GM19043 (cell line): ENCODE results near the gene EMILIN3.

Source experiments
- ATAC-seq: cut with Tn5 transposase; IDR thresholded peaks from one replicate; pipeline ENCODE4 v1.9.1; 2021; ENCODE audit warnings: low read depth; ENCODE audit not compliant: unreplicated experiment

EMILIN3 gene, protein sequence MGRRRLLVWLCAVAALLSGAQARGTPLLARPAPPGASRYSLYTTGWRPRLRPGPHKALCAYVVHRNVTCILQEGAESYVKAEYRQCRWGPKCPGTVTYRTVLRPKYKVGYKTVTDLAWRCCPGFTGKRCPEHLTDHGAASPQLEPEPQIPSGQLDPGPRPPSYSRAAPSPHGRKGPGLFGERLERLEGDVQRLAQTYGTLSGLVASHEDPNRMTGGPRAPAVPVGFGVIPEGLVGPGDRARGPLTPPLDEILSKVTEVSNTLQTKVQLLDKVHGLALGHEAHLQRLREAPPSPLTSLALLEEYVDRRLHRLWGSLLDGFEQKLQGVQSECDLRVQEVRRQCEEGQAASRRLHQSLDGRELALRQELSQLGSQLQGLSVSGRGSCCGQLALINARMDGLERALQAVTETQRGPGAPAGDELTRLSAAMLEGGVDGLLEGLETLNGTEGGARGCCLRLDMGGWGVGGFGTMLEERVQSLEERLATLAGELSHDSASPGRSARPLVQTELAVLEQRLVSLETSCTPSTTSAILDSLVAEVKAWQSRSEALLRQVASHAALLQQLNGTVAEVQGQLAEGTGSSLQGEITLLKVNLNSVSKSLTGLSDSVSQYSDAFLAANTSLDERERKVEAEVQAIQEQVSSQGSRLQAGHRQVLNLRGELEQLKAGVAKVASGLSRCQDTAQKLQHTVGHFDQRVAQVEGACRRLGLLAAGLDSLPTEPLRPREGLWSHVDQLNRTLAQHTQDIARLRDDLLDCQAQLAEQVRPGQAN

DNA sequence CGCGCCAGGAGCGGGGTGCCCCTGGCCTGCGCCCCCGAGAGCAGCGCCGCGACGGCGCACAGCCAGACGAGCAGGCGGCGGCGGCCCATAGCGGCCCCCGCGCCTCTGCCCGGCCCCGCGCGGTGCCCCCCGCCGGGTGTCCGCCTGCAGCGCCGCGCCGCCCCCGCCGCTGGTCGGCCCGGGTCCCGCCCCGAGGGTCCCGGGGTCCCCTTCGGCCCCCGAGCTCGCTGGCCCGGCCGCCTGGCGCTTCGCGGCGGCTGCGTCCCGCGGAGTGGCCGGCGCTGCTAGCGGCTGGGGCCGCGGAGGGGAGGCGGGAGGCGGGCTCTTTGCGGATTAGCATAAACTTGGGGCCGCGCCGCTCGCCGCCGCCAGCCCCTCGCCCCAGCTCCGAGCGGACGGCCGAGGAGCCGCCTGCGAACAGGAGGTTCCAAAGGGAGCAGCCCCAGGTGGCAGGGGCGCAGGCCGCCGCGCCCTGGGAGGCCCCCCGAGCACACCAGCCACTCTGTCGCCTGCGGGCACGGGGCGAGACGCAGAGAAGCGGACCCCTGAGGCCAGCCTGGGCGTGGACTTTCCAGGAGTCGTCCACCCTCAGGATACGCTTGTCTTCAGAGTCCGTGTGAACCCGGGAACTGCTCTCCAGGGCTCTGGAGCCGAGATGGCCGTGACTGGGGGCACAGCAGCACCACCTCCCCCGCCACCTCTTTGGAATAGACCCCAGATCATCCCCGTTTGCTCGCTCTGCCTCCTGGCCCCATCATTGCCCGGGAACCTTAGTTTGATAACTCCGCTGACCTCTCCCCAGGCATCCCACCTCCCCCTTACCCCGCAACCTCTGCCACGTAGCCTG lies at the start of gene EMILIN3:
Gene EMILIN3 (minus strand): TSS at position 273 of the 847 bp plus-strand sequence. CDS start 184 bp downstream, at position 89.
- ATAC-seq = no peak

- ATAC-seq = no peak
These were observed 48.6 kb upstream of the EMILIN3 start for GRCh38 chr20:41415191-41415590.

DNA sequence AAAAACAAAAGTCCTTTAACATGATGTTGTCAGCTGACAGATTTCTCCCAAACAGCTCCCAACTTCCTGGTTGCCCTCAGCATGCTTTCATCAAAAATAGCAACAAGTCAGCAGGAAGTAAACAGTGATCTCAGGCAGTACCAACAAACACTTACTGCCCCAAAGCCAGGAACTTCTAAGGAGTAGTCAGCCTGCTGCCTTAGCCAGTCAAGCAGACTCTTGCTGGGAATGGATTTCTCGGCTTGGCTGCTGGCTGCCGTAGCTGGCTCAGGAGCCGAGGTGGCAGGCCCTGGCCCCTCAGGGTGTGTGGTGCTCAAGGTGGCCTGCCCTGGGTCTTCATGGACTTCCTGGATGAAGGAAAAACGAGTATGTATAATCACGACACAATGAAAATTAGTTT lies 46.6 kb upstream of the EMILIN3 start:
- ATAC-seq = no peak

- no peak for ATAC-seq
These were observed 45.9 kb upstream of the EMILIN3 start for GRCh38 chr20:41412324-41413120.

GRCh38 chr20:41411391-41411847 lies 44.8 kb upstream of the EMILIN3 start:
- ATAC-seq = no peak

DNA sequence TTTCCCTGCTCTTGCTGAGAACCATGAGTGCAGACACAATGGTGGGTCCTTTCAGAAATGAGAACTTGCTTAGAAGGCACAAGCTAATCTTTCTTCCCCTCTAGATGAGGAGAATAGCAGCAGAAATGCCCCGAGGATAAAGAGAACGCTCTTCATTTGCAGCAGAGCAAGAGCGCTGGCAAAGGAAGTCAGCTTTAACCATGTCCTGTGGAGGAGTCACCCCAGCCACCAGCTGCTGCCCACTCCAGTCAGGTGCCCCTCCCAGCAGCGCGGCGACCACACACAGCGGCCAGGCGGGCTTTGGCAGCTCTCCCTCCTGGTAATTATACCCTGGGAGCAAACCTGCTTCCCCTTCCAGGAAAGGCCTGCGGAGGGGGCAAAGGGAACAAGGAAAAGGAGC lies 42.4 kb upstream of the EMILIN3 start:
- ATAC-seq = no peak

- ATAC-seq = no peak
These were observed 41.7 kb upstream of the EMILIN3 start for GRCh38 chr20:41408156-41408794.

- ATAC-seq = no peak
These were observed 41.0 kb upstream of the EMILIN3 start for GRCh38 chr20:41407607-41408006.

DNA sequence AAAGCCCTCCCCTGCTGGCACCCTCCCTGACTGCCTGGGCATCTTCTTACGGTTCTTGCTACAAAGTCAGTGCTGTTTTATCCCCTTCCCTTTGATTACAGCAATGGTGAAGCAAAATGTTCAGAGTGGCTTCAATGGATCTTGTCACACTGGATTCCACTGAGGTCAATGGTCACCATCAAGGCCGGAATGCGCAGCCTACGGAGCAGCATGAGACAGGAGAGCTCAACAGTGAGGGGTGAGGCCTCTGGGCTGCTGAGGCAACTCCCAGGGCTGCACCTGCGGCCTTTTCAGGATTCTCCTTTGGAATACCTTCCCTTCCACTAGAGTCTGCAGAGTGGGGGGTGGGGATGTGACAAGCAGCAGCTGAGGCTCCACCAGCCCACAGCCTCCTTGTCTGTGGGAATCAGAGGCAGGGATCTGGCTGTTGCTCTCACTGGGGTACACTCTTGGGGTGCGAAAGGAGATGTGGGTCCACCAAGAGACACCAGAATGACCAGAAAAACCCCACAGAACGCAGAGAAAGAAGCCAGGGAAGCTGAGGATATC lies 40.4 kb upstream of the EMILIN3 start:
- no peak for ATAC-seq

- ATAC-seq = no peak
These were observed 39.7 kb upstream of the EMILIN3 start for GRCh38 chr20:41406353-41406752.

DNA sequence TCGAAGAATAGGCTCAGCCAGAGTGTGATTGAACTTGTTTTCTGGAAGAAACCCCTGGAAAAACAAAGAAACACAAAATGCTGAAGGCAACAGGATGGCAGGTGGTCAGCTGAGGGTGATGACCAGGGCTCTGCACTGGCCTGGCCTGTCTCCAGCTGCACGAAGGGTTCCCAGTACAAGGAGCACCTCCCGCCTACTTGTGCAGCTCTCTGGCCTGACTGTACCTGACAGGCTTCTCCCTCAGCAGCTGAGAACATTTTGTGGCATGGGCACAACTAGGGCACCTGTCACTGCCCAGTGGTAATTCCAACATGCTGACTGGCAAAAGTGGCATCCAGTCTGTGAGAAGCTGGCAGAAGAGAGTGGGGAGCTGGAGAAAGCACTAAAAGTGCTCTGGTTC lies 38.8 kb upstream of the EMILIN3 start:
- no peak for ATAC-seq

GRCh38 chr20:41403604-41404003 lies 37.0 kb upstream of the EMILIN3 start:
- no peak for ATAC-seq

DNA sequence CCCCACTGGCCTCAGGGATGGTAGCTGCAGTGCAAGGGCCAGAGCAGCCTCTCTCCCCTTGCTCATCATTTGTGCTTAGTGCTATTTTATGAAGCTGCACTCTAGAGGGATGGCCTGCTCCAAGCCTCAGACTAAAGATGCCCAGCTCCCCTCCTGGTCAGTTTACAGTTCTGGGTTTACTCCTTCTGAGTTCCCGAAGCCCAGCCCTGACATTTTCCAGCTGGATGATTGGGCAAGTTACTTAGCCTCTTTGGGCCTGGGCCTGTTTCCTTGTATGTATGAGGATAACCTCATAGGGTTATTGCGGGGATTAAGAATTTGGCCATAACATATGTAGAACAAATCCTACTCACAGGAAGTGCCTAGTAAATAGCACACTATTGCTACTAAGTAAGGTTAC lies 31.8 kb upstream of the EMILIN3 start:
- ATAC-seq = no peak

DNA sequence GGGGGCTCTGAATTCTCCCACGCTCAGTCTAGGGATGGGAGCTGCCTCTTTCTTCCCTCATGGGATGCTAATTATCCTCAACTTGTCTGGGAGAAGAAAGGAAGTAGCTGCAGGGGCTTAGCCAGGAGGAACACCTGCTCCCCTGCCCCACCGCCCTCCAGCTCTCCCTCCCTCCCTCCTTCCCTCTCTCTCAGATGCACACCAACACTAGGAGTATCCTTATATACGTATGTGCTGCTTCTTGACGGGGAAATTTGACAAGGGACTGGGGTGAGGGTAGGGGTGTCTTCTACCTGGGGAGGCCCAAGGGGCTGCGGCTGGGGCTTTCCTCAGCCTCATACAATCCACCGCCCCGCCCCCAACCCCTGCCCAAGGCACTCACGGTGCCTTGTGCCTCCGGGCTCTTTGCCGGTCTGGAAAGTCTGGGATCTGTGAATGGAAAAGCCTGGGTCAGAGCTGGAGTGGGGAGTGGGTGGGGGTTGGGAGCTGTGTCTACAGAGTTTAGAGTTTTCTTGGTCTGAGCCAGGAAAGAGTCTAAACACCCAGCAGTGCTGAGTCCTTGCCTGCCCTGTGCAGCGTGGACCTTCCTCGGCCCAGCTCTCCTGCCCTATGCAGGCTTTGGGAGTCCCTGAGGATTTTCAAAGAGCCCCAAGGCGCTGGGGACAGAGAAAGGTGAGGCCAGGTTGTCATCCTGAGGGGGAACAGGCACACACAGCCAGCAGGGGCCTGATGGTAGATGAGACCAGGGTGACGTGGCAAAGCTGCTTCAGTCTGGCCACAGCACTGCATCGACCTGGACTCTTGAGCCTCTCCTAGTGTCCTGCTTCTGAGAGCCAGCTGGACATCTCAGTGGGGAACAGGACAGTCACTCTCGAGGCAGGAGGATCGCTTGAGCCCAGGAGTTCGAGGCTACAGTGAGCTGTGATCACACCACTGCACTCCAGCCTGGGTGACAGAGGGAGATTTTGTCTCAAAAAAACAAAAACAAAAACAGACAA lies 29.3 kb upstream of the EMILIN3 start:
- no peak for ATAC-seq

GRCh38 chr20:41394931-41395666 lies 28.5 kb upstream of the EMILIN3 start:
- no peak for ATAC-seq

GRCh38 chr20:41394081-41394480 lies 27.5 kb upstream of the EMILIN3 start:
- no peak for ATAC-seq

DNA sequence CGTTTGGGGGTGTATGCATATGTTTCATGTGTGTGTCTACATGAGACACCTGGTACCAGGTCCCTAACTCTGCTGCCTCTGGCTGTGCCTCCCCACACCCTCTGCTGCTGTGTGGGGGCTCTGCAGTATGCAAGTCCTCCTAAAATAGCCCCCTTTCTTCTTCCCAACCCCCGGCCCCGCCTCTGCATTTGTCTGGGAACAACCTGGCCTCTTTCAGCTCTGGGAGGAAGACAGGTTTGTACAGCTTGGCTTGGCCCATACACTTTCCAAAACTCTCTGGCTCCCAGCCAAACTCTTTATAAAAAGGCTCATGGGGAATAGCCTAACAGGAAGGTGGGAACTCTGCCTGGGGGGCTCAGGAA lies 27.1 kb upstream of the EMILIN3 start:
- no peak for ATAC-seq
